GM18505 (cell line): Measurements from ENCODE around the gene IMPDH1.
A peak's percentile ranks its signal among the peaks of the same experiment; 100 is the strongest.
"Not testable (repeated sequence)": the region's sequence is repeated elsewhere in the genome, so short reads cannot be mapped to it uniquely, and the experiment has no call there.

ENCODE experiments used
- ATAC-seq: cut with Tn5 transposase; IDR thresholded peaks from one replicate; pipeline ENCODE4 v1.9.1; 2021; ENCODE audit not compliant: unreplicated experiment
- POLR2A ChIP-seq: IDR thresholded peaks from 4 replicates; pipeline ENCODE4 v1.6.1; 2011; ENCODE audit warnings: borderline replicate concordance; ENCODE audit not compliant: insufficient read depth, insufficient read length; ENCODE audit errors: extremely low read depth

IMPDH1 gene

DNA sequence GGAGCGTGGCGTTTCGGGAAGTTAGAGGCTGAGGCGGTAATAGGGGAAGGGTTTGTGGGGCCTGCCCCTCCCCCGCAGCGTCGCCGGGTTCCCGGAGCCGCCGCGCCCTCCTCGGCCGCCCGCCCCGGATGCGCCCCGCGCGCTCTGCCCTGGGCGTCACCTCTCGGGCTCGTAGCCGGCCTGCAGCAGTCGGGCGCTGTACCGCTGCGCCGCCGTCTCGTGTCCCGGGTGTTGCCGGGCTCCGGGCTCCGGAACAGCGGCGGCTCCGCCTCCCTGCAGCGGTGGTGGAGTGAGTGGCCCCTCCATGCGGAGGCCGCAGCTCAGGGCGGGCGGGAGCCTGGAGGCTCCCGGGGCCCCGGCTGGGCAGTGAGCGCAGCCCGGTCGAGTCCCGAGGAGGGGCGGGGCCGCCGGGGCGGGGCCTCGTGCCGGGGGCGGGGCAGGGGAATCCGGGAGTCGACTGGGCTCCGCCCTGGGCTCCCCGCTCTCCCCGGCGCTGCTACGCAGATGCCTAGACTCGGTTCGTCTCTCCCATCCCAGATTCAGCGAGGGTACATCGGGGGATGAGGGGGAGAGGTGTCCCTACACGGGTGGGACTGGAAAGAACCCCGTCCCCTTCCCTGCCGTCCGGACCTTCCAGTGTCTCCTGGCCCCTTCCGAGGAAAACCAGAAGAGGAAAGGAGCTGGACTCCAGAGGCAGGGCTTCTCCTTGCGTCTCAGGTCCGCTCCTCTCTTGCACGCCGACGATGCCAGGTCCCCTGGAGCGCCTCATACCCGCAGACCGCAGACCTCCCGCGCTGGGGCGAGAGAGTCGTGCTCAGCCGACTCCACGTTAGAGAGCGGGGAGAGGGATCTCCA is at the start of gene IMPDH1:
IMPDH1 (minus strand) TSS at position 387 of the 855 bp plus-strand sequence; CDS start at position 306, 81 bp downstream.
- peak; percentile 53 for TF ChIP-seq POLR2A
- peak; percentile 77 for ATAC-seq

DNA sequence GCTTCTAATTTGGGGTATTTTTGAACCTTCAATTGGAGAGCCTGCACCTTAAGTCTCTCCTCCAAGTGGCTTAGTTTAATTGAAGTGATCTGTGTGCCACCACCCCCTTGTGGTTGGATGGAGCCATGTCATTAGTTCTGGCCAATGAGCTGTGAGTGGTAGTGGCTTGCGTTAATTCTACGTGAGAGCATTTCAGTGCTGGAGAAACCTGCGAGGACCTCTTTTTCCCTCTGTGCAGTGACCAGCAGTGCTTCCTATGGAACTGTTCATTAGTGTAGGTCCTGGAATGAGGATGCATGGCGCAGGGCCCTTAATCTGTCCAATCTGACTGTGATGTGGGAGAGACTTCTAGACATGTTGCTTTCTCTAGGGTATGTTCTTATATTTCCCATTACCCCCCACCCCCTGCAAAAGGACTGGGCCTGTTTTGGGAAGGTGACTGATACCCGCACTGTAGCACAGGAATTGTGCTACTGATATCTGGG is 49.7 kb upstream of the IMPDH1 start:
- ATAC-seq: peak; percentile 42
- no peak for TF ChIP-seq POLR2A

DNA sequence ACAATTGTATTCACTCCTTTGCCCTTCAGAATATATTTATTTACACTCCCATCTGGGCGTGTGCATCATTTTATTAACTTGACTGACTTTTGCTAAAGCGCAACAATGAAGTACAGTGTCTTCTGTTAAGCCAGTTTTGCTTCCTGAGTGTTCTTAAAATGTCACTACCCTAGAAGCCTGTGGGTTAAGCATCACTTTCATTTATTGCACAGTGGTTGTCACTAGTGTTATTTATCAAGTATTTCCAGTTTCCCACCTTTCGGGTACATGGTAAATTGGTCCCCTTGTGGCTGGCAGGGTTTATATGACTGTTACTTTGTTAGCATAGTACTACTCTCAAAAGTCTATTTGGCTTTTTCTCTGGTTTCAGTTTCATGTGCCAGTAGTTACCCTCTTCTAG is 49.2 kb upstream of the IMPDH1 start:
- ATAC-seq: peak; percentile 21
- TF ChIP-seq POLR2A: no peak

DNA sequence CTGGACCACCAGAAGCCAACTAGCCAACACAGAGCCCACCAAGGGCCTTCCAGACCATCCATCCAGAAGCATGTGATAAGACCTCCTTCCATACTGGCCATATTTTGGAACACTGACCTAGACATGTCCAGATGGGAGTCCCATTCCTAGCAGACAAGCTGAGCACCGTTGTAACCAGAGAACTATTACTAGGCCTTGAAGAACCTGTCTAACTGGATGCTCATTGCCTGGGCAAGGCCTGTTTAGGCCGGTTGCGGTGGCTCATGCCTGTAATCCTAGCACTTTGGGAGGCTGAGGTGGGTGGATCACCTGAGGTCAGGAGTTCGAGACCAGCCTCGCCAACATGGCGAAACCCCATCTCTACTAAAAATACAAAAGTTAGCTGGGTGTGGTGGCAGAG is 47.6 kb upstream of the IMPDH1 start:
- ATAC-seq: not testable (repeated sequence)

DNA sequence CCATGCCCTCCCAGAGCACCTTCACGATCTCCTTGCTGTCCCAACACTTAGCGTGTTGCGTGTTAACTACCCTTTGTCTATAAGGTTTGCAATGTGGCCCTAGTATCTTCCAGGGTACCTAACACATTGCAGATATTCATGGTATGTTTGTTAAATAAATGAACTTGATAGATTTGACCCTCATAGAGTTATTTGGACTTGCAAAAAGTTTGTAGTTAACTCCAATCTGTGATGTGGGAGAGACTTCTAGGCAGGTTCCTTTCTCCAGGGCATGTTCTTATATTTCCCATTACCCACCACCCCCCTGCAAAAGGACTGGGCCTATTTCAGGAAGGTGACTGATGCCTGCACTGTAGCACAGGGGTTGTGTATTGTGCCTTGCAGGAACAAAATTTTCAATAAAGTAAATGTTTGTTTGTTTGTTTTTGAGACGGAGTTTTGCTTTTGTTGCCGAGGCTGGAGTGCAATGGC is 46.5 kb upstream of the IMPDH1 start:
- no peak for ATAC-seq

DNA sequence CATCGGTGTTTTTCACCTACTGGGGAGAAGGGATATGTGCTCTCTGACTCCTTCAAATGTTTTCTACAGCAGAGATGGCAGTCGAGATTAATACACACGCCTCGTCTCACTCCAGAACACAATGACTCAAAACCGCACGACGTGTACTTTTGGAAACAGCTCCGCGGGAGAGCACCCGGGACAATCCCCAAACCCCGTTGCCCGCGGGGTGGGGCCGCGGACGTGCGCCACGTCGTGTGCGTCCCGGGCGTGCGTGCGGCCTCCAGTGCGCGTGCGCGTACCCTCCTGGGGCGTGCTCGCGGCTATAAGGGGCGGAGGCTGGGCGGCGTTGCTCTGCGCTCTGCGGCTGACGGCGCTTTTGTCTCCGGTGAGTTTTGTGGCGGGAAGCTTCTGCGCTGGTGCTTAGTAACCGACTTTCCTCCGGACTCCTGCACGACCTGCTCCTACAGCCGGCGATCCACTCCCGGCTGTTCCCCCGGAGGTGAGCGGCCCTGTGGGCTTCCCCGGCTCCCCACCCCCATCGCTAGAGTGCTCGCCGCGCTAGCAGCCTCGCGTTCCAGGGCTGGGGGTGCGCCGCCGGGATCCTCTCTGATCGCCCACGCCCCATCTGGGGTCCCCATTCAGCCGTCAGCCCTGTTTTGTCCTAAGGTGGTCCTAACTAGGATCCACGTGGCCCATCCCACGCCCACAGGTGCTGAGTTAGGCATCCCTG is 45.9 kb upstream of the IMPDH1 start, which contains the start of gene HILPDA:
HILPDA (plus strand) TSS at position 336 of the 712 bp plus-strand sequence. CDS start 1,391 bp downstream, outside the sequence.
- TF ChIP-seq POLR2A: peak; percentile 86
- peak; percentile 88 for ATAC-seq

More for the DNA sequence above, 46.5 kb upstream of the IMPDH1 start:
- no peak for TF ChIP-seq POLR2A

DNA sequence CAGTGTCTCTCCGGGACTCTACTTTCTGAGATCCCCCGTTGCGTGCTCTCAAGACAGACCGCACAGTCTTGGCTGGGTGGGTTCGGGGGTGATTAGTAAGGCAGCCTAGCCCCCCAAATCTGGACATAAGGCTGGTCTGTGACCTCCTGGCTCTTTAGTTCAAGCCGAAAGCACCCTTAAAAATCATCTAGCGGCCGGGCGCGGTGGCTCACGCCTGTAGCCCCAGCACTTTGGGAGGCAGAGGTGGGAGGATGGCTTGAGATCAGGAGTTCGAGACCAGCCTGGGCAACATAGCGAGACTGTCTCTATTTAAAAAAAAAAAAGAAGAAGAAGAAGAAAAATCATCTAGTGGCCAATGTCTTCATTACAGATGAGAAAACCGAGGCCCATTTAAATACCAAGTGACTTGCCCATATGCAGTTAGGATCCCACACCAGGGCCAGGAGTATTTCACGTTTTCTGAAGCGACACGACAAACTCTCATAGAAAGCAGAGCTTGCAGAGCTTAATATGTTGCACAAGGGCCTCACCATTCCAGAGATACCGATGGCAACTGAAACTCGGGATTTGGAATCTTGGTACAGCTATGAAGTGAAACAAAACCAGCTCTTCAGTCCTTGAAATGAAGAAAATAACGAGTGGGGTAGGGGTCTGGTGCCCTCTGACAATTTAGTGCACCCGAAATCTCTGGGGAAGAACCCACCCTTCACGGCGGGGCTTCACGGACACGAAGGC is 45.2 kb upstream of the IMPDH1 start:
- ATAC-seq: no peak
- TF ChIP-seq POLR2A: no peak

DNA sequence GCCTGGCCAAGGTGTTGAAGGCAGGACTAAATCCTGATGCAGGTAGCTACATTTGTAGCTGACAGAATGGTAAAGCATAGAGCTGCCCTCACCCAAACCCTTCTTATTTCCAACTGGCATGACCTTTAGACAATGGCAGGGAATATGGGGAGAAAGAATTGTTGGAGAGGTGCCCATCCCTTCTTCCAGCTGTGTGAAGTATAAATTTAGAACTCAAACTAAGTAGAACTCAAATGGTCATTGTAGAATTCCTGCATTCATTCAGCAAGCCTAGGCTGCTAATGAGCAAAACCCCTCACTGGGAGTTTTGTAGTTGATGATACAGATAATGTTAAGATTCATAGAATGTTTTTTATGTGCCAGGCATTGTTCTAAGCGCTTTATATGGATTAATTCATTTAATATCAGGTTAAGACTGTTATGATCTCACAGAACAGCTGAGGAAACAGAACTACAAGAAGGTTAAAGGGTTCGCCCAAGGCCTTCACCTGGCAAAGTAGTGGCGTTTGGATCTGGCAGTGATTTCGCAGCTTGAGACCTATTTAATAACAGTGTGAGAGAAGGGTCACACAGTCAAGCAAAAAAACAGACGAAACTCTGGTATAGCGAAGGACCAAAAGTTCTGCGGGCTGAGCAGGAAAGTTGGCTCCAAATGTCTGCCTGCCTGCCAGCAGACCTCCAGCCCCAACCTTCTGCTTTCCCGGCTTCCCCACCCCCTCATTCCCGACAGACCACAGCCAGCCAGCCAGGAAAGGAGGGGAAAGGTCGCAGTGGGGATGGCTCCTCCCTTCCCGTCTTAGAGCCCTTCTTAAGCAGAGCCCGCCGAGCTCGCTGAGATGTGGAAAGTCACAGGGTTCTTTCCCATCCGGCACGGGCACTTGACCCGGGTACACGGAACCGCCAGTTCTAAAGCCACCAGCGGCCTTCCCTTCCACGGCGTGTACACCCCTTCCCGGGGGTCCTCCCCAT is 44.3 kb upstream of the IMPDH1 start:
- ATAC-seq: no peak
- no peak for TF ChIP-seq POLR2A

DNA sequence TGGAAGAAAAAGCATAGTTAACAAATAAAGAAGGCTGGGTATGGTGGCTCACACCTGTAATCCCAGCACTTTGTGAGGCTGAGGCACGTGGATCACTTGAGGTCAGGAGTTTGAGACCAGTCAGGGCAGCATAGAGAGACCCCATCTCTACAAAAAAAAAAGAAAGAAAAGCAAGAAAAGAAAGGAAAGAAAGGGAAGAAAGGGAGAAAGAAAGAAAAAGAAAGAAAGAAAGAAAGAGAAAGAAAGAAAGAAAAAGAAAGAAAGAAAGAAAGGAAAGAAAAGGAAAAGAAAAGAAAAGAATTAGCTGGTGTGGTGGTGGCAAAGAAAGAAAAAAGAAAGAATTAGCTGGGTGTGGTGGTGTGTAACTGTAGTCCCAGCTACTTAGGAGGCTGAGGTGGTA is 42.8 kb upstream of the IMPDH1 start:
- no peak for TF ChIP-seq POLR2A
- no peak for ATAC-seq

DNA sequence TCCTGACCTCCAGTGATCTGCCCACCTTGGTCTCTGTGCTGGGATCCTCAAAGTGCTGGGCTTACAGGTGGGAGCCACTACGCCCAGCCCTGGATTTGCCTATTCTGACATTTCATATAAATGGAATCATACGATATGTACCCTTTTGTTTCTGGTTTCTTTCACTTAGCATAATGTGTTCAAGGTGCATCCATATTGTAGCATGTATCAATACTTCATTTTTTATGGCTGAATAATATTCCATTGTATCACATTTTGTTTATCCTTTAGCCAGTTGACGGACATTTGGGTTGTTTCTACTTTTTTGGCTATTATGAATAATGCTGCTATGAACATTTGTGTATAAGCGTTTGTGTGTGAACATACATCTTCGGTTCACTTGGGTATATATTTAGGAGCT is 41.1 kb upstream of the IMPDH1 start:
- TF ChIP-seq POLR2A: no peak
- no peak for ATAC-seq

DNA sequence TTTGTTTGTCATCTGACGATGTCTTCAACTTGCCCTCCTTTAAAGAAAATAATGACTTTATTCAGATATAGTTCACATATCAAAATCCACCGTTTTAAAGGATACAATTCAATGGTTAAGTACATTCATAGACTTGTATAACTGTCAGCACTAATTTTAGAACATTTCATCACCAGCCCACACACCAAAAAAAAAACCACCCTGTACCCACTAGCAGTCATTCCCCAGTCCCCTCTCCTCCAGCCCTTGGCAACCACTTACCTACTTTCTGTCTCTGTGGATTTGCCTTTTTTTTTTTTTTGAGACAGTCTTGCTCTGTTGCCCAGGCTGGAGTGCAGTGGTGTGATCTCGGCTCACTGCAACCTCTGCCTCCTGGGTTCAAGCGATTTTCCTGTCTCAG is 40.6 kb upstream of the IMPDH1 start:
- ATAC-seq: no peak
- TF ChIP-seq POLR2A: no peak

DNA sequence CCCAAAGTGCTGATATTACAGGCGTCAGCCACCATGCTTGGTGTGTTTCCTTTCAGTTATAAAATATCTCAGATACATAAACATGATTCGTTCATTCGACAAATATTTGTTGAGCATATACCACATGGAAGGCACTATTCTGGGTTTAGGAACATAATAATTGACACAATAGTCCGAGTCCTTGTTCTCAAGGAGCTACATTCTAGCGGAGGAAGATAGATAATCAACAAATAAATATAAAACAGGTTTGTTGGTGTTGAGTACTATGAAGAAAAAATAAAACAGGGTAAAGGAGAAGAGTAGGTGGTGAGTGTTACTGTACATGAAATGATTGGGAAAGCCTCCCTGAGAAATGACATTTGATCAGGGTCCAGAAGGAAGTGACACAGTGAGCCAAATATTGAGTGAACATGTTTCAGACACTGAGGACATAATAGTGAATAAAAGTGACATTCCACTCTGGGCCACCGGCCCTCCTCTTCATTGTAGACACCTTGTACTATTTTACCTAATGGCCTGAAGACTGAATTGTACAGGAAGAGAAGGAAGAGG is 39.0 kb upstream of the IMPDH1 start:
- TF ChIP-seq POLR2A: no peak
- ATAC-seq: no peak
